GM21515 (cell line): ENCODE data around the gene DIS3L2.
"Not testable (repeated sequence)": the region's sequence is repeated elsewhere in the genome, so short reads cannot be mapped to it uniquely, and the experiment has no call there.

ENCODE experiments used
- ATAC-seq: cut with Tn5 transposase; IDR thresholded peaks from one replicate; pipeline ENCODE4 v1.9.1; 2021; ENCODE audit not compliant: unreplicated experiment

Gene DIS3L2

DNA sequence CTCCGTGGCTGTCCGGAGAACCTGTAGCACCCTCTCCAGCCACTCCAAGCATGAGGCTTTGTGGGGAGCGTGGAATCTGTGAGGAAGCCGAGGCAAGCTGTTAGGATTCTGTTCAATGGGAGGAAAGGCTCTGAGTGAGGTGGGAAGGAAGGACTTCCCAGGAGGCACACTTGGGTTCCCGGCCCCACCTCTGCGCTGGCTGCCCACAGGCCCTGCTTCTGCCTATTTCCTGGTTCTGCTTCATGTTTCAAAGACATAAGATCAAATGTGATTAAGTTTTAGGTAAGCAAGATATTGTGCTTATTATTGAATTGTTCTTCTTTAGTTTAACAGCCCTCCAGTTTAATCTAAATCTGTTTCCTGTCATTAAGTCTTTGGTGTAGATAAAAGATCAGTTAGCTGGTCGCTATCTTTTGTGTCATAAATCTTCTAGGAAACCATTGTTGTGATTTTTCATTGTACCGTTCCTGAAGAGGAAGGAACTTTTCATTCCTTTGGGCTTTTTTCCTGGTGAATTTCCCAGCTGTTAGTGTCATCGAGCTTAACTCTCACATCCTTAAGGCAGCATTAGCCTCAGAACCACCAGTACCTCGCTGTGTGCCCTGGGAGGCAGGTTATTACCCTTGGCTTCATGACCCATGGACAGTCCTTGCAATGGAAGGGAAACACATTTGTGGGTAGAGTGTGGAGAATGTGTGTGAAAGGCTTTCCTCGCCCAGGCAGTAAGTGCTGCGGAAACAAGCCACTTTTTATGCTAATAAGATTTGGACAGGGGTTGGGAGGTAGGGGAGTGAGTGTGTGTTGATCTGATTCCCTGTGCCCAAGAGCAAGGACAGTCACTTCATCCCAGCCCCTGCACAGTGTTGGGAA lies 355.2 kb downstream of the DIS3L2 start:
- ATAC-seq: no peak

DNA sequence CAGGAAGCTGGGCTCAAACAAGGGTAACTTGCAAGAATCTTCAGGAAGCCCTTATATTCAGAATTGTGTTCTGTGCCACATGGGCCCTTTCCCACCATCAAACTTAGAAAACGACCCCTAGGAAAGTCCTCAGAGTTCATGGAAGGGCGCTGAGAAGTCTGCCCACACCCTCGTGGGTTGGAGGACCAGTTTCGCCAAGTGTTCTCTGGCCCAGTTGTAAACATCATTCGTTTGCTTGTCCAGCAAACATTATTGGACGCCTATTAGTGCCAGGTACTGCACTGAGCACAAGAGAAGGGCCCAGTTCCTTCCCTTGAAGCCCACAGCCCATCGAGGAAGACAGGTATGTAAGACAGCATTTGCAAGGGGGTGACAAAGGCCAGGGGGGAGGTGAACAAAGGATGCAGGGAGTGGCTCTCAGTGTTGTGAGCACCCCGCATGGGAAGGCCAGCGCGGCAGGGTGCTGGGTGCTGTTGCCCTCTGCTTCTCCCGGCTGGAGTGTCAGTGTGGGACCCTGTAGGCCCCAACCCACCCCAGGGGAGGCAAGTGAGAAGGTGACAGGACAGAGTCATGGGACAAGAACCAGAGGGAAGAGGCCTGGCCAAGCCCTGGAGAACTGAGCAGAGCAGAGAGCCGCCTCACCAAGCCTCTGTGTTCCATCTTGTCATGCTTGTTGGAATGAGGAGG lies 356.8 kb downstream of the DIS3L2 start:
- ATAC-seq: no peak

DNA sequence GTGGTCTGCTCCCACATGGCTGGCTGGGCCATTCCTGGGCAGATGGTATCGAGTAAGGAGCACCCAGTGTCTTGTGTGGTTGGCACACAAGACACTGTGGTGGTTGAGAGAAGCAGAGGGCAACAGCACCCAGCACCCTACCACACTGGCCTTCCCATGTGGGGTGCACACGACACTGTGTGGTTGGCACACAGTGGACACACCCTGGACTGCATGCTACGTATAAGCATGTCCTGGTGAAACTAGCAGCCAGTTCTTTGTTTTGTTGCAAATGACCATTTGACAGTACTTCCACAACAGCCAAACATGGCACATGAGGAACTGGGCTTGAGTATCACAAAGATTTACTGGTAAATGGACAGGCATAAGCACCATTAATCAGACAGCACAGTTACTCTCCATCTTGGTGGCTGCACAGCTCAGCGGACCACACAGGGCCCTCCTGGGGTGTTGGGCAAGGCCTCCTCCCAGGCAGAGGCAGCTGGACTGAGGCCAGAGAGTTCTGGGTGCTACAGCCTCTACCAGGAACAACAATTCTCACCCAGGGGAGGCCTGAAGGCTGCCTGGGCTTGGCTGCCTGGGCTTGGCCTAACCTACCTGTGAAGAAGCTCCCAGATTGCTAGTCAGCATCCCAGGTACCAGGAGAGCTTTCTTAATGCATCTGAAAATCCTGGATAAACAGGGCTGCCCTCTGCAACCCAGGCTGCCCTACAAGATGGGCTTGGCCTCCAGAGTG lies 357.7 kb downstream of the DIS3L2 start:
- no peak for ATAC-seq

DNA sequence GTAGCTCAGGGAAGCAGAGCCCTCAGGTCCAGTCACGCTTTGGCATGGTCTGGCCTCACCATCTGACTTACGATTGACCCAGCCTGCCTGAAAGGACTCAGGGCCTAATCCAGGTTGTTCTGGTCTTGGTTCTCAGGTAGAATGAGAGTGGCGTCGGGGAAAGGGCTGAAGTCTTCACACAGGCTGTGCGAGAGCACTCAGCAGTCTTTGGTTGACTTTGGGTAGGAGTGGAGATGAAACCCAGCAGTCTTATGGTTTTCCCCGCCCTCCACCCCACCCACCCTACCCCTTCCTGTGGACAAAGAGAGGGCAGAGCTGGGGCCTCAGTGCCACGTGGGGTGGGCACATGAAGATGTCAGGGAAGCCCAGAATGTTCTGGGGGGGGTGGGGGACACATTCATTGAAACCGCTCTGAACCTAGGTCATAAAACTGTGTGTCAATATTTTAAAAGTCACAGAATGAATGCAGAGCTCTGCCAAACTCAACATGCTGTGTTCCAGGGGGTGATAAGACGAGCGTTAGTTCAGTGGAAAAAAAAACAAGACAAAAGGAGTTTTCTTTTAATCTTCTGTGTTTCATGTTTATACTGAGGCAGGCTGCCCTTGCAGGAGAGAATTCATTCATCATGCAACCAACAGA lies 358.4 kb downstream of the DIS3L2 start:
- ATAC-seq: no peak

- no peak for ATAC-seq
Observed at GRCh38 chr2:232320443-232320803, 358.9 kb downstream of the DIS3L2 start.

DNA sequence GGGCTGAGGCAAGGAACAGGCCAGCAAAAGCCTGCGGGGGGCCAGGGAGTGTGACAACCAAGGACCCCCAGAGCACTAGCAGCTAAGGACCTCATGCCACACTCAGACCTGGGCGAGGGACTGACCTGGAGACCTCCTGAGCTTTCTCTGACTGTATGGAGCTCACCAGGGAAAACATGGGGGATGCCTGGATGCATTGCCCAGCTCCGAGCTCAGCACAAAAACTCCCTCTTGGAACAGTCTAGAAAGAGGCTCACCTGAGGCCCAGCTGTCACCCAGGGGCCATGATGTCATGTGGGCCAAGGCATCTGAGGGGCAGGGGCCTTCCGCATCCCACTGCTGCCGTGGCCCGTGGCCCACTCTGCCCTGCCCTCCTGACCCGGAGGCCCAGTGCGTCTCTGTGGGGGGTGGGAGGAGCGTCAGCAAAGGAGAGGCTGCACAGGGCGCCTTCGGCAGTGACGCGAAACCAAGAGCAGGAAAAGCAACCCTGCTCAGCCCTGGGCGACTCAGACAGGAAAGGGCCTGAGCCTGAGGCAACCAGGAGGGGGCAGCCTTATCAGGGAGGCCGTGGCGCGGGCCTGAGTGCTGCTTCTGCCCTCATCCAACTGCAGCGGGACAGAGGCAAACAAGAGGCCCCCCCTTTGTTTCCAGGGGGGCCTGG lies 359.8 kb downstream of the DIS3L2 start:
- ATAC-seq: no peak

DNA sequence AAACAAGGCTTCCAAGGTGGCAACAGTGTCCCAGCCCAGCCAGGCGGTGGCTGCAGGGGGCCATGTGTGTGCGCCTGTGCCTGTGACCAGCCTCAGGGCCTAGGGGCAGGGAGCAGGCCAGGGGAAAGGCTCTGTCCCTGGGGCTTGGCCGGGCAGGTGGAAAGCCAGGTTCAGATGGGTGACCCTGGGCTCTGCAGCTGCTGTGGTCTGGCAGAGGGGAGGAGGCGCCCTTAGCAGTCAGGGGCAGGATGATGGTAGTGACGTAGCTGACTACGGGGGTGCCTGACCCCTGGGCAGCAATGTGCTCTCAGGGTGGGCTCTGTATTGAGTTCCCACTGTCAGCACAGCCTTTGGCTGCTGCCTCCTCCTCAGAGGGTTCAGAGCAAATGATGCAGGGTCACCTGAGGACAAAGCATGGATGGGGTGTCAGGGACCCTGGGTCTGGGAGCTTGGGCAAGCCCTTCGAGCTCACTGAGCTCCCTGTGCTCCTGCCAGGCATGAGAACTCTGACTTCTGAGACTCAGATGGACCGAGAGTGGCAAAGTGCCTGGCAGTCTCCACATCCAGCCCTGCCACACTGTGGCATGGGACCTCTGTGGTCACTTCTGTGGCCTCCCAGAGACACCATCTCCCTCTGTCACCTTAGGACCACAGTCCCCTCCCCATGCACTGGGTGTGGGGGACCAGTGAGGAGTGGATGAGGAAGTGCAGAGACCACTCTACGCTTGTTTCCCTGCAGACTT lies 360.5 kb downstream of the DIS3L2 start:
- no peak for ATAC-seq

- no peak for ATAC-seq
Observed at GRCh38 chr2:232322560-232323327, 361.2 kb downstream of the DIS3L2 start.

- no peak for ATAC-seq
Observed at GRCh38 chr2:232323328-232323650, 361.8 kb downstream of the DIS3L2 start.

DNA sequence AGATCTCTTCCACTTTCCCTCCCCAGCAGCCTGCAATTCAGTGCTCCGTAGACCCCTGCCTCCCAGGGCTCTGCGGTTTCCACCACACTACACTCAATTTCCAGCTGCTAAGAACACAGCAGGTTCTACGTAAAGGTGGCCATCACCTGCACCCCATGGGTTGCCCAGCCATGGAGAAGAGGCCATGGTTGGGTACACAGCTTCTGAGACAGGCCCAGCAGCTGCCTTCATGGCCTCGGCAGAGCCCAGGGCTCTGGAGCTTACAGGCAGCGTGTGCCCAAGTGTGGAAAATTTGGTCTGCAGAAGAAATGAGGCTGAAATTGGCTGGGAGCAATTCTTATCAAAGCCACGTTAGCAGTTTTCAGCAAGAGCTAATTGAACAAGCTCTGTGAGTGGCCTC lies 362.5 kb downstream of the DIS3L2 start:
- not testable (repeated sequence) for ATAC-seq

GRCh38 chr2:232324778-232325177 lies 363.3 kb downstream of the DIS3L2 start:
- ATAC-seq: no peak

DNA sequence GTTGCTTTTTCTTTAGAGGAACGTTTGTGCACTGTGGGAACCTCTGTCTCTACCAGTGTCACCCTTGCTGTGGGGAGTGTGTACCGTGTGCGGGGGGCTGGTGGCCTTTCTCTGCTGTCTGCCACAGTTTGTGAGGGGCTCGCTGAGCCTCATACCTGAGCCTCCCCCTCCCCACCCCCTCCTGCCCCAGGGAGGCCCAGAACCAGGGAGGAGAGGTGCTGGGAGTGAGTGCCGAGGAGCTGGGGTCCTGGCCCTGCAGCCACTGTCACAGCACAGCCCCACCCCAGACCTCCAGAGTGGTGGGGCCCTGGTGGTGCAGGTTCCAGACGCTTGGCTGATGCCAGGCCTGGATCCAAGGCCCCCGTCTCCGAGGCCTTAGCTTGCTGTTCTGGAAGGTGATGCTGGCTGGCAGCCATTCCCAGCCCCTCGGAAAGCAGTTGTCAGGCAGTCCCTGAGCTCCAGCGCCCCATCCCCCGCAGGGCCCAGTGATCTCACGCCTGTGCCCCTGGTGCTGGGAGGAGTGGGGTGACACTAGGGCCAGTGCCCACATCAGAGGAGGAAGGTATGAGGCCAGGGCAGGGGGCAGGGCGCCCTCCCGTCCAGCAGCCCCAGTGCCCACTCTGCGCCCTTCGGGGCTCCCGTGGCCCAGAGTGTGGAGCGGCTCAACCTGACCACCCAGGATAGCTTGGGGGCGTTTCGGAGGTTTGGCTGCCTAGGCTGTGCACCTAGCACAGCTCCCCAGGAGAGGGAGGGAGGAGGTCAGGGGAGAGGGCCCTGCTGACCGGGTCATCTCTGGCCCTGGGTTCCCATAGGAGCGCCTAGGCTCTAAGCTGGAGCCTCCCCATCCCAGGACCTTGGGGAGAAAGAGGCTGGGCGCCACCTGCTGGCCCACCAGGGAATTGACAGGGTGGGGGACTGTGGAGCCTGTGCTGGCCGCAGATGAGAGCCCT lies 364.1 kb downstream of the DIS3L2 start:
- no peak for ATAC-seq

DNA sequence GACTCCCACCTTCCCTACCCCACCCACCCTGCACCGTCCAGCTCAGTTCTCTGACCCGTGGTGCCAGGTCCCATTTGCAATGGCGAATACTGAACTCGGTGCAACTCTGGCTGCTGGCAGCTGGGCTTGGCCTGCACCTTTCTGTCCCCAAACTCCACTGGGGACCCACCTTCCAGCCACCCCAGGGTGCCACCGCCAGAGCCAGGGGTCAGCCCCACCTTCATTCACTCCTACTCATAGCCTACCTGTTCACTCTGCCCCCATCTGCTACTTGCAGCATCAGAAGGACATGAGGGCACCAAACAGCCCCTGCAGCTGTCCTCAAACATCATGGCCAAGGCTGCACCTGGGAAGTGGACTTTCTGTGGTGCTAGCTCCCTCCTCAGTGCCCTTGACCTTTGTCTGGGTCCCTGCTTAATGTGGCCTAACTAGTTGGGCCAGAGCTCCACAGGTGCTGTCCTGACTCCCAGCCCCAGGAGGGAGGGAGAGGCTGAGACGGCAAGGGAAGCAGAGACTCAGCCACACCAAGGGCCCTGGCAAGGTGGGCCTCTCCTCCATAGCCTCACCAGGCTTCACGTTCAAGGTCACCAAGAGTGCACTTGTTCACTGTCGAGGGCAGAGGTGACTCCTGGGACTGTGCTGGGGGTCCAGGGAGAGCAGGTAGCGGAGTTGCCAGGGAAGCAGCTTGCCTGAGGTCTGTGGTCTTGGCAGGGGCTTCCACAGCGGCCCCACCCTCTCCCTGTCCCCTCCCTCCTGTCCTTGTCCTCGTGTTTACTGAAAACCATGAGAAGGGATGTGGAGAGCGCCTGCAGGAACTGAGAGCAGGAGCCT lies 365.0 kb downstream of the DIS3L2 start:
- ATAC-seq: not testable (repeated sequence)

DNA sequence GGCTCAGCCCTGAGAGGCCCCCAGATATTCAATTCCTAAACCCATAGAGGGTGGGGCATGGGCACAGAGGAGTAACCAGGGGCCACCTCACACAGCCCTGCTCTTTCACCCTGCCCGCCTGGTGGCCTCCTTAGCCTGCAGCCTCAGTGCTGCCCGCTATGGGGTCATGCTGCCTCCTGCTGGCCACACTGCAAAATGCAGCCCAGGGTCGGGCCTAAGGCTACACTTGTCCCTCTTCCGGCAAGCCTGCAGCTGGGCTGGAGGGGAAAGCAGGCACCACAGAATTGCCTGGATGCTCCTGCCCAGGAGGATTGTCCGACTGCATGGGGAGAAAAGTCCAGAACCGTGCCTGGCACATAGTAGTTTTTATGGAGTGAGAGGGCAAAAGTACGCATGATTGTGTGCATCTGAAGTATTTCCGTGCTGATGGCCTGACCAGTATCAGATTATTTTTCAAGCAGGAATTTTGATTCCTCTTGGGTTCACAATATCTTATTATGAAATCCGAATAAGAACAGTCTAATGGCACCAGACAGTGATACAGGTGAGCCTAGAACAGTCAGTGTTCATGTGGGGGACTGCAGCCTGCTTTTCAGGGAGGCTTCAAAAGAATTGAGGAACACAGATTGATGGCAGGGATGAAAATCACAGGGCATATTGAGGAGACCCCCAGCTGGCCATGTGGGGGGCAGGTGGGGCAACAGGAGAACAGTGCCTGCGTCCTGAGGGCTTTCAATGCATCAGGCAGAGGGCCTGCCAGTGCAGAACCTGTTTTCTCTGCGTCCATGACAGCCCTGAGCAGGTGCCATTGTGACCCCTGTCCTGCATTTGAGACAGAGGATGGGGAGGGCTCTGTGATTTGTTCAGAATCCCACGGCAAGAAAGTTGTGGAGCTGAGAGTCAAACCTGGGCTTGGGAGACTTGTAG lies 365.9 kb downstream of the DIS3L2 start:
- no peak for ATAC-seq

DNA sequence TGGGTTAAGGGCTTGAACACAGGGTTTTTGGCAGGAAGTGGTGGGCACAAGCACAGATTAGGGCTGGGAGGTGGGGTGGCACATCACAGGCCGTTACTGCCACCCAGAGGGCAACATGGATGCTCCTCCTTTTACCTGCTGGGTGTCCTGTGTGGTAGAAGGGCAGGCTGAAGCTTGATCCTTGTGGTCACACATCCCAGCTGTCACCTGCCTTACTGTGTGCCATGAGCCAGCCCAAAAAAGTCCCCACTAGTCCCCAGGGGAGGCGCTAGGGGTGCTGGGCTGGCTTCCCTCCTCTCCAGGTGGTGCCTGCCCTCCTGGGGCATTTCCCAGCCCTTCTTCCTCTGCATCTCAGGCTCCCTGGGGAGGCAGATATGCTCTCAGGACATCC lies 366.5 kb downstream of the DIS3L2 start:
- ATAC-seq: no peak
